Ishikawa (cell line): ENCODE measurements around the gene LGR6.

ENCODE experiments used
- CEBPB ChIP-seq: IDR thresholded peaks from 2 replicates; pipeline ENCODE4 v1.6.1; 2012
- CREB1 ChIP-seq: IDR thresholded peaks from 2 replicates; pipeline ENCODE4 v1.6.1; 2012; ENCODE audit warnings: low read depth
- EGR1 ChIP-seq: IDR thresholded peaks from 2 replicates; pipeline ENCODE4 v1.6.1; 2012
- EP300 ChIP-seq: IDR thresholded peaks from 2 replicates; pipeline ENCODE4 v1.6.1; 2012; ENCODE audit warnings: borderline replicate concordance
- FOXM1 ChIP-seq: IDR thresholded peaks from 2 replicates; pipeline ENCODE4 v1.6.1; 2012; ENCODE audit warnings: low read depth, borderline replicate concordance
- NFIC ChIP-seq: IDR thresholded peaks from 2 replicates; pipeline ENCODE4 v1.6.1; 2012
- RAD21 ChIP-seq: IDR thresholded peaks from 2 replicates; pipeline ENCODE4 v1.6.1; 2012; ENCODE audit warnings: low read depth
- REST ChIP-seq: IDR thresholded peaks from 2 replicates; pipeline ENCODE4 v1.6.1; 2012; ENCODE audit warnings: low read depth, mild to moderate bottlenecking
- TAF1 ChIP-seq: IDR thresholded peaks from 2 replicates; pipeline ENCODE4 v1.6.1; 2012; ENCODE audit warnings: low read depth, mild to moderate bottlenecking
- TCF12 ChIP-seq: IDR thresholded peaks from 2 replicates; pipeline ENCODE4 v1.6.1; 2012; ENCODE audit warnings: low read depth
- TEAD4 ChIP-seq: IDR thresholded peaks from 2 replicates; pipeline ENCODE4 v1.6.1; 2012
- YY1 ChIP-seq: IDR thresholded peaks from 2 replicates; pipeline ENCODE4 v1.6.1; 2012; ENCODE audit warnings: low read depth
- ZBTB7A ChIP-seq: IDR thresholded peaks from 2 replicates; pipeline ENCODE4 v1.6.1; 2012; ENCODE audit warnings: low read depth
- TF ChIP-seq, protein P1 (sequence below): IDR thresholded peaks from 2 replicates; pipeline ENCODE4 v1.6.1; 2012
- TF ChIP-seq, protein P2 (sequence below): IDR thresholded peaks from 2 replicates; pipeline ENCODE4 v1.6.1; 2012

Gene LGR6

DNA sequence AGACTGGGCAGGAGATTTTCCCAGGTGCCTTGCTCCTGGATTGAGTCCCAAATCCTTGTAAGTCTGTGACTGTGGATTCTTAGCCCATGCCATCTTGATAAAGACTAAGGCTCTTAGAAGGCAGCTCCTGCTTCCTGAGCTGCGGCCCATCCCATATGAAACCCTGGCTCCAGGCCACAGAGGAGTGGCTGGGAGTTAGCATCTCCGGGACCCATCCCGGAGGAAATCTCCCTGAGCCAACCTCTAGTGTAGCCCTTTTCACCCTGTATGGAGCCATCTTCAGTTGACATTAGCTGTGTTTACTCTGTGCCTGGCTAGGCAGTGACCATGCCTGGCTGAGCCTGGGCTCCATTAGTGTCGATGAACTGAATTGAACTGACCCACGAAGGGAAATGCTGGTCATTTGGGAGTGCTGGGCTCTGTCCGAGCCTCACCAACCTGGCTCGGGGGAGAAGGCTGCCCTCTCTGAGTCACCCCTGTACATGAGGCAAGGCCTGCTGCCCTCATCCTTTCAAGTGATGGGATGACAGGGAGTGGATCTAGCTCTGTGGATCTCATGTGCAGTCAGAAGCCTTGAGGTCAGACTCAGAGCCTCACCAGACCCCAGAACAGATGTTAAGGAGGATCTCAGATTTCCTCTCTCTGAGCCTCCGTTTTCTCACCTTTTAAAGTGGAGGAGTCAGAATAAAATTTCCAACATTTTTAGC lies 37.5 kb downstream of the LGR6 start:
- no peak for TF ChIP-seq CREB1
- TF ChIP-seq TCF12: no peak
- TF ChIP-seq RAD21: no peak
- TF ChIP-seq REST: no peak
- TF ChIP-seq NFIC: no peak
- TF ChIP-seq, protein P1, sequence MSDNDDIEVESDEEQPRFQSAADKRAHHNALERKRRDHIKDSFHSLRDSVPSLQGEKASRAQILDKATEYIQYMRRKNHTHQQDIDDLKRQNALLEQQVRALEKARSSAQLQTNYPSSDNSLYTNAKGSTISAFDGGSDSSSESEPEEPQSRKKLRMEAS: no peak
- no peak for TF ChIP-seq CEBPB
- no peak for TF ChIP-seq EP300
- TF ChIP-seq, protein P2, sequence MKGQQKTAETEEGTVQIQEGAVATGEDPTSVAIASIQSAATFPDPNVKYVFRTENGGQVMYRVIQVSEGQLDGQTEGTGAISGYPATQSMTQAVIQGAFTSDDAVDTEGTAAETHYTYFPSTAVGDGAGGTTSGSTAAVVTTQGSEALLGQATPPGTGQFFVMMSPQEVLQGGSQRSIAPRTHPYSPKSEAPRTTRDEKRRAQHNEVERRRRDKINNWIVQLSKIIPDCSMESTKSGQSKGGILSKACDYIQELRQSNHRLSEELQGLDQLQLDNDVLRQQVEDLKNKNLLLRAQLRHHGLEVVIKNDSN: no peak
- no peak for TF ChIP-seq TEAD4
- TF ChIP-seq YY1: no peak

DNA sequence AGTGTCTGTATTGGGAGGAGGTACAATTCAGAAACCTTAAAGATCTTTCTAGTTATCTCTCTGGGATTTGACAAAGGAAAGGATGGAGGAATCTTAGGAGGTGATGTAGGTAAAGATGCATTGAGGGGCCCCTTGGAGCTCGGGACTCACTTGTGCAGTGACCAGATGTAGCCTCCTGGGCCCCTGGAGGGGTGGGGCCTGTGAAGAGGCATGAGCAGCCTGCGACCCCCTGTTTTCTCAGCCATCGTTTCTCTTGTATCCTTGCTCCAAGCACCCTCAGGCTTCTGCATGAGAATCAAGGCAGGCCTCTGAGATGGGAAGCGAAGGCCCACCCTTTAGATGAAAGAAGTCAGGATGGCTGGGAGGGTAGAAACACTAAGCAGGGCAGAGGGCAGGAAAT lies 39.6 kb downstream of the LGR6 start:
- TF ChIP-seq FOXM1 (no peak), EGR1 (no peak), EP300 (no peak), CREB1 (no peak), RAD21 (no peak), TCF12 (no peak), YY1 (no peak), TAF1 (no peak), TEAD4 (no peak), ZBTB7A (no peak), CEBPB (no peak), REST (no peak), NFIC (no peak)
- TF ChIP-seq, protein P1: no peak
- TF ChIP-seq, protein P2: no peak

DNA sequence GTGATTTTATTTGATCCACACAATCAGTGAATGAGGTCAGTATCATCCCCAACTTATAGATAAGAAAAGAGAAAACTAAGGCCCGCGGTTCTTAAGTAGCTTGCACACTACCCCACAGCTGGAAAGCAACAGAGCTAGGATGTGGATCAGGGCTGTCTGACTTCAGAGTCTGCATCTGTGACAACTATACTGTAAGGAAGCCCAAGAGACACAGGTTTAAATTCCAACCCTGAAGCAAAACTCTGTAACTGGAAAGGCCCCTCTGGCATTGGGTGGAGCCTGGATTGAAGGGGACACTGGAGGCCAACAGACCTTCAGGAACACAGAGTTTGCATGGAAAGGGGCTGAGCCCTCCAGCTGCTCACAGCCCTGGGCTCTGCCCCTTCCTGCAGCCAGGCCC lies 40.2 kb downstream of the LGR6 start:
- TF ChIP-seq NFIC (no peak), TAF1 (no peak), YY1 (no peak), TEAD4 (no peak)

GRCh38 chr1:202234331-202235002 lies 40.9 kb downstream of the LGR6 start:
- TF ChIP-seq TEAD4 (no peak), CEBPB (no peak), RAD21 (no peak), CREB1 (no peak), EGR1 (no peak), FOXM1 (no peak), REST (no peak), ZBTB7A (no peak), TCF12 (no peak), EP300 (no peak), NFIC (no peak), YY1 (no peak), TAF1 (no peak)
- TF ChIP-seq, protein P1: no peak
- TF ChIP-seq, protein P2: no peak
